KMS-11 (cell line): ENCODE data around the gene SLC22A23.
A peak's percentile ranks its signal among the peaks of the same experiment; 100 is the strongest.

ENCODE experiments used
- H2AFZ ChIP-seq: fragments of 200-600 bp; sonication (generic); 2 replicates; pipeline ENCODE4 v1.6.1; 2016; ENCODE audit warnings: antibody characterized with exemption, mixed run types, low read depth
- H3K27ac ChIP-seq: fragments of 200-600 bp; sonication (generic); 2 replicates; pipeline ENCODE4 v1.6.1; 2016; ENCODE audit warnings: mild to moderate bottlenecking, mixed run types
- H3K27me3 ChIP-seq: fragments of 200-600 bp; sonication (generic); 2 replicates; pipeline ENCODE4 v1.6.1; 2017; ENCODE audit warnings: mild to moderate bottlenecking, low read depth, mixed run types, moderate library complexity; ENCODE audit not compliant: insufficient read depth
- H3K36me3 ChIP-seq: fragments of 200-600 bp; sonication (generic); 2 replicates; pipeline ENCODE4 v1.6.1; 2017; ENCODE audit warnings: mild to moderate bottlenecking, mixed run types; ENCODE audit not compliant: insufficient read depth
- H3K4me1 ChIP-seq: fragments of 200-600 bp; sonication (generic); 2 replicates; pipeline ENCODE4 v1.6.1; 2016; ENCODE audit warnings: mild to moderate bottlenecking, low read depth, mixed run types; ENCODE audit not compliant: poor library complexity, severe bottlenecking
- H3K4me2 ChIP-seq: fragments of 200-600 bp; sonication (generic); 2 replicates; pipeline ENCODE4 v1.7.0; 2016; ENCODE audit warnings: mild to moderate bottlenecking, mixed run types
- H3K4me3 ChIP-seq: fragments of 200-600 bp; sonication (generic); IDR thresholded peaks from 2 replicates; pipeline ENCODE4 v1.6.1; 2017; ENCODE audit warnings: low read depth, low read length, mixed read lengths; ENCODE audit not compliant: insufficient read depth
- H3K79me2 ChIP-seq: fragments of 200-600 bp; sonication (generic); 2 replicates; pipeline ENCODE4 v1.6.1; 2016; ENCODE audit warnings: low read depth, mixed run types; ENCODE audit not compliant: insufficient read depth
- H3K9ac ChIP-seq: fragments of 200-600 bp; sonication (generic); 2 replicates; pipeline ENCODE4 v1.6.1; 2016; ENCODE audit warnings: mild to moderate bottlenecking, mixed run types
- H4K20me1 ChIP-seq: fragments of 200-600 bp; sonication (generic); 2 replicates; pipeline ENCODE4 v1.6.1; 2016; ENCODE audit warnings: mild to moderate bottlenecking, mixed run types; ENCODE audit not compliant: insufficient read depth
- CTCF ChIP-seq: fragments of 200-600 bp; sonication (generic); conservative IDR thresholded peaks from 2 replicates; pipeline ENCODE4 v1.6.1; 2017; ENCODE audit warnings: low read depth, mild to moderate bottlenecking, antibody characterized with exemption, low read length, moderate library complexity, mixed read lengths

SLC22A23 gene

GRCh38 chr6:3226481-3227362 lies 230.1 kb downstream of the SLC22A23 start:
- Histone ChIP-seq H3K36me3 (no peaks in the 10 kb centered on the region), H2AFZ (peak overlapping the region; percentile 90), H3K27me3 (peaks cover 17% of the 10 kb centered on the region; the same call in 1 of the 2 replicates), H3K27ac (peak overlapping the region; percentile 43; the same call in 1 of the 2 replicates), H3K9ac (peak overlapping the region; percentile 63; the same call in 1 of the 2 replicates), H3K4me3 (no peak overlapping the region), H3K79me2 (no peaks in the 10 kb centered on the region), H3K4me2 (peak overlapping the region; percentile 99), H4K20me1 (no peaks in the 10 kb centered on the region), H3K4me1 (peaks cover 38% of the 10 kb centered on the region)
- TF ChIP-seq CTCF, result no peak

GRCh38 chr6:3226042-3226441 lies 230.8 kb downstream of the SLC22A23 start:
- no peak overlapping the region for H2AFZ ChIP-seq

GRCh38 chr6:3222506-3223038 lies 234.3 kb downstream of the SLC22A23 start:
- no peak overlapping the region for H3K9ac ChIP-seq
- H3K27ac ChIP-seq, result peak overlapping the region; percentile 12; the same call in 1 of the 2 replicates
- TF ChIP-seq CTCF, result no peak
- no peak overlapping the region for H2AFZ ChIP-seq
- no peaks in the 10 kb centered on the region for H3K36me3 ChIP-seq
- H3K4me3 ChIP-seq, result no peak overlapping the region
- H3K27me3 ChIP-seq, result no peaks in the 10 kb centered on the region
- H3K4me1 ChIP-seq, result peaks cover 43% of the 10 kb centered on the region
- H4K20me1 ChIP-seq, result no peaks in the 10 kb centered on the region
- peak overlapping the region; percentile 63 for H3K4me2 ChIP-seq
- no peaks in the 10 kb centered on the region for H3K79me2 ChIP-seq

More at GRCh38 chr6:3226042-3226441, 230.8 kb downstream of the SLC22A23 start:
- Histone ChIP-seq H3K9ac (no peak overlapping the region), H3K4me3 (no peak overlapping the region), H3K36me3 (no peaks in the 10 kb centered on the region), H3K79me2 (no peaks in the 10 kb centered on the region), H3K4me1 (peaks cover 43% of the 10 kb centered on the region), H3K4me2 (peak overlapping the region; percentile 99), H4K20me1 (no peaks in the 10 kb centered on the region), H3K27ac (no peak overlapping the region), H3K27me3 (peaks cover 17% of the 10 kb centered on the region; the same call in 1 of the 2 replicates)
- no peak for TF ChIP-seq CTCF

- no peak overlapping the region for H3K9ac ChIP-seq
- no peaks in the 10 kb centered on the region for H3K36me3 ChIP-seq
- no peak overlapping the region for H3K27ac ChIP-seq
- no peak for TF ChIP-seq CTCF
- H3K27me3 ChIP-seq, result no peaks in the 10 kb centered on the region
- H3K4me2 ChIP-seq, result no peak overlapping the region
- H3K79me2 ChIP-seq, result no peaks in the 10 kb centered on the region
- no peak overlapping the region for H2AFZ ChIP-seq
- H3K4me1 ChIP-seq, result peaks cover 41% of the 10 kb centered on the region
- H4K20me1 ChIP-seq, result no peaks in the 10 kb centered on the region
- H3K4me3 ChIP-seq, result no peak overlapping the region
These were observed 235.3 kb downstream of the SLC22A23 start for GRCh38 chr6:3221578-3221977.
